ENCODE results near the gene IGFBP6. TPM values are rescaled to one million over a fixed set of nuclear protein-coding genes. Genes with fewer than 3 reads are reported as not detected.

Gene IGFBP6
- total and polyA plus RNA-seq, 9 of the 15 experiments (the other 6 are each of a cell fraction or from before 2014, with no cell fraction given), result 0.15 to 1.4 (median 0.54) TPM

- TF ChIP-seq TBL1XR1 (IDR thresholded peaks at IDR 0.05; ENCODE audit: low read length in 2 of 2) (no peak), PKNOX1 (IDR thresholded peaks at IDR 0.05) (peak; percentile 67; the same call in 1 of the 2 replicates), PYGO2 (tag; IDR thresholded peaks at IDR 0.05) (no peak), ZBTB9 (CRISPR knock-in tag; IDR thresholded peaks at IDR 0.05) (no peak), BRD4 (IDR thresholded peaks at IDR 0.05) (no peak), ZNF609 (CRISPR knock-in tag; IDR thresholded peaks at IDR 0.05; ENCODE audit: borderline replicate concordance) (no peak), ZNF23 (CRISPR knock-in tag; IDR thresholded peaks at IDR 0.05) (no peak), TEAD2 (tag; IDR thresholded peaks at IDR 0.05) (no peak), POLR2G (IDR thresholded peaks at IDR 0.05; ENCODE audit: low read depth, low read length) (no peak), ZBTB43 (CRISPR knock-in tag; IDR thresholded peaks at IDR 0.05) (no peak), SMARCA5 (IDR thresholded peaks at IDR 0.05) (no peak), CBFA2T2 (conservative IDR thresholded peaks at IDR 0.05) (no peak), ZNF57 (CRISPR knock-in tag; IDR thresholded peaks at IDR 0.05) (no peak), PTRF (tag; IDR thresholded peaks at IDR 0.05) (no peak), CCNT2 (IDR thresholded peaks at IDR 0.05; ENCODE audit: borderline replicate concordance, extremely low read depth, insufficient read length, low read depth, low read length) (no peak), ZNF274 (IDR thresholded peaks at IDR 0.05; ENCODE audit: borderline replicate concordance, low read depth, low read length) (no peak)
Observed at GRCh38 chr12:53102883-53103807, 5.7 kb downstream of the IGFBP6 start, which contains the start of gene SOAT2 (continued).
